Inflammatory macrophage treated with lipopolysaccharide for 1 hour (primary cell): Measurements from ENCODE around the gene PDE9A.

ENCODE experiments used
- DNase-seq, 2 donors: peaks; one replicate each; pipeline ENCODE4 v3.0.0-alpha.2; 2020 to 2022

The PDE9A gene

GRCh38 chr21:42744520-42745445 is 91.4 kb downstream of the PDE9A start:
- DNase-seq = no peak

GRCh38 chr21:42745511-42746239 is 92.3 kb downstream of the PDE9A start:
- DNase-seq = no peak

- DNase-seq = peak in 1 of 2 donors; percentile 24
These were observed 92.8 kb downstream of the PDE9A start for GRCh38 chr21:42746240-42746592.

- DNase-seq = peak; percentile 84 to 94
These were observed 93.3 kb downstream of the PDE9A start for GRCh38 chr21:42746593-42747275.

- DNase-seq = no peak
These were observed 93.9 kb downstream of the PDE9A start for GRCh38 chr21:42747276-42747701.

- no peak for DNase-seq
These were observed 94.4 kb downstream of the PDE9A start for GRCh38 chr21:42747746-42748351.

GRCh38 chr21:42748620-42749176 is 95.3 kb downstream of the PDE9A start:
- no peak for DNase-seq

GRCh38 chr21:42750737-42751530 is 97.5 kb downstream of the PDE9A start:
- DNase-seq = no peak

- DNase-seq = no peak
These were observed 98.4 kb downstream of the PDE9A start for GRCh38 chr21:42751866-42752265.

- DNase-seq = no peak
These were observed 100.4 kb downstream of the PDE9A start for GRCh38 chr21:42753804-42754203.

GRCh38 chr21:42754270-42754933 is 101.0 kb downstream of the PDE9A start:
- DNase-seq = no peak

GRCh38 chr21:42755031-42755665 is 101.7 kb downstream of the PDE9A start:
- no peak for DNase-seq

- no peak for DNase-seq
These were observed 102.6 kb downstream of the PDE9A start for GRCh38 chr21:42755766-42756579.

GRCh38 chr21:42756580-42757250 is 103.3 kb downstream of the PDE9A start:
- DNase-seq = no peak

GRCh38 chr21:42757422-42757821 is 104.0 kb downstream of the PDE9A start:
- no peak for DNase-seq

- DNase-seq = no peak
These were observed 104.6 kb downstream of the PDE9A start for GRCh38 chr21:42757826-42758655.

- no peak for DNase-seq
These were observed 105.5 kb downstream of the PDE9A start for GRCh38 chr21:42758721-42759593.
